Measurements from ENCODE around the gene COG5.
A peak's percentile ranks its signal among the peaks of the same experiment; 100 is the strongest.
"Not testable (repeated sequence)": the region's sequence is repeated elsewhere in the genome, so short reads cannot be mapped to it uniquely, and the experiment has no call there.

The COG5 gene

GRCh38 chr7:107169120-107170050 is 394.3 kb downstream of the COG5 start:
- H3K4me1 Mint-ChIP-seq, result peaks cover 11 to 36% of the 10 kb centered on the region in 2 donors
- H3K27ac Mint-ChIP-seq, result peak overlapping the region; percentile 98
- DNase-seq, result peak; percentile 94
- H3K9me3 Mint-ChIP-seq, result no peaks in the 10 kb centered on the region
- ATAC-seq (replicated peaks), result peak; percentile 50 to 58
- H3K36me3 Mint-ChIP-seq, result peaks cover 0 to 7% of the 10 kb centered on the region in 2 donors
- peak overlapping the region; percentile 87 to 91 for H3K4me3 Mint-ChIP-seq
- H3K27me3 Mint-ChIP-seq, result peaks cover 0 to 5% of the 10 kb centered on the region in 2 donors

DNA sequence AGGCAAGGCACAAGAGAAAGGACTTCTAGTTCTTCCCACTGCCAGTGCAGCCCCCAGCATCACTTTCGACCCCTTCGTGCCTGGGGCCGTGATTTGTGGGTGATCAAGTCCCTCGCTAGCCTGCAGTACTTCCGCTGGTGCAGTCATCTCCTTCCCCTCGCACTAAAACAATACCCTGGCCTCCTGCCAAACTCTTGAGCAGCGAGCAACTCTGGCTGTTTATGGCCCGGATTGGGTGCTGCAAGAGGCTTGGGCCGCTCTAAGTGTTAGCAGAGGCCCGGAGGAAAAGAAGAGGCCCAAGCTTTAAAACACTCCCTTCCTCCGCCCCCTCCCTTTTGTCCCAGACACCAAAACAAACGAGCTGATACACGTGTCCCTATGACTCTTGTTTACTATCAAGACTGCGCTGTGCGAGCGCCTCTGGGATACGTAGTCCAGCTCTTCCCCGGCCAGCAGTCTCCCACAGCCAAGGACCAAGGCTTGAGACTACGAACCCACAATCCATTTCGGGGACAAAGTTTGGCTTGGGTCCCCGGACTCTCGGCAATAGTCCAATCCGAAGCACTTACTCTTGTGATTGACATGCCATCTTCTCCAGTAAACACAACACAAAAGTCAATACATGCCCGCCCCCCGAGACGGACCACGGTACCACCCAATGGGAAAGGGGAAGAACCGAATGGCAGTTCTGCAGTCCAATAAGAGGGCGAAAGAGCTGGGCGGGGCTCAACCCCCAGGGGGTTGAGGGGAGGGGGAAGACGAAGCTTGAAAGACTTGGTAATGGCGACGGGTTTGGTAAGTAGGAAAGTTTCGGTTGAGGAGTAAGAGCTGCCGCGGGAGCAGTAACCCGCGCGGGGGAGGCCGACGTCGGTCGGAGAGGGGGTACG is 395.2 kb downstream of the COG5 start, which contains the start of gene HBP1:
Gene HBP1 (plus strand): TSS at position 771 of the 887 bp plus-strand sequence. CDS start 10,891 bp downstream, outside the sequence.
- ATAC-seq (replicated peaks) (peak; percentile 86), DNase-seq (peak; percentile 98)
- Mint-ChIP-seq H3K4me3 (peak within 1 kb of the TSS; percentile 87 to 91), H3K9me3 (no peaks in the 10 kb centered on the region), H3K4me1 (peaks cover 4 to 27% of the 10 kb centered on the region in 2 donors), H3K27me3 (peaks cover 0 to 5% of the 10 kb centered on the region in 2 donors), H3K27ac (peak within 1 kb of the TSS; percentile 98), H3K36me3 (peaks cover 0 to 7% of the 10 kb centered on the region in 2 donors)

GRCh38 chr7:107167483-107168232 is 396.1 kb downstream of the COG5 start:
- ATAC-seq (replicated peaks), result peak; percentile 0
- DNase-seq, result no peak
- no peaks in the 10 kb centered on the region for H3K9me3 Mint-ChIP-seq
- H3K4me3 Mint-ChIP-seq, result peak overlapping the region; percentile 87 to 91
- H3K27me3 Mint-ChIP-seq, result peaks cover 0 to 5% of the 10 kb centered on the region in 2 donors
- H3K27ac Mint-ChIP-seq, result peak overlapping the region; percentile 98
- peaks cover 0 to 7% of the 10 kb centered on the region in 2 donors for H3K36me3 Mint-ChIP-seq
- H3K4me1 Mint-ChIP-seq, result peaks cover 3 to 19% of the 10 kb centered on the region in 2 donors

GRCh38 chr7:107166736-107167426 is 396.8 kb downstream of the COG5 start:
- Mint-ChIP-seq H3K9me3 (no peaks in the 10 kb centered on the region), H3K27ac (peak overlapping the region; percentile 98), H3K36me3 (peaks cover 0 to 7% of the 10 kb centered on the region in 2 donors), H3K4me3 (peak overlapping the region; percentile 87 to 91), H3K27me3 (peaks cover 0 to 5% of the 10 kb centered on the region in 2 donors), H3K4me1 (peaks cover 2 to 18% of the 10 kb centered on the region in 2 donors)
- DNase-seq, result no peak
- ATAC-seq (replicated peaks), result no peak

- no peak overlapping the region for H3K4me3 Mint-ChIP-seq
- no peak for ATAC-seq (replicated peaks)
- no peak for DNase-seq
- peaks cover 0 to 7% of the 10 kb centered on the region in 2 donors for H3K36me3 Mint-ChIP-seq
- peaks cover 0 to 5% of the 10 kb centered on the region in 2 donors for H3K27me3 Mint-ChIP-seq
- peaks cover 0 to 7% of the 10 kb centered on the region in 2 donors for H3K4me1 Mint-ChIP-seq
- H3K9me3 Mint-ChIP-seq, result no peaks in the 10 kb centered on the region
- H3K27ac Mint-ChIP-seq, result no peak overlapping the region
Measured at GRCh38 chr7:107165341-107165740, 398.4 kb downstream of the COG5 start.

- Mint-ChIP-seq H3K27ac (no peak overlapping the region), H3K4me3 (no peak overlapping the region), H3K9me3 (no peaks in the 10 kb centered on the region), H3K4me1 (no peaks in the 10 kb centered on the region), H3K36me3 (peaks cover 0 to 4% of the 10 kb centered on the region in 2 donors), H3K27me3 (peaks cover 0 to 5% of the 10 kb centered on the region in 2 donors)
- ATAC-seq (replicated peaks) (no peak), DNase-seq (no peak)
Measured at GRCh38 chr7:107164092-107164491, 399.6 kb downstream of the COG5 start.

DNA sequence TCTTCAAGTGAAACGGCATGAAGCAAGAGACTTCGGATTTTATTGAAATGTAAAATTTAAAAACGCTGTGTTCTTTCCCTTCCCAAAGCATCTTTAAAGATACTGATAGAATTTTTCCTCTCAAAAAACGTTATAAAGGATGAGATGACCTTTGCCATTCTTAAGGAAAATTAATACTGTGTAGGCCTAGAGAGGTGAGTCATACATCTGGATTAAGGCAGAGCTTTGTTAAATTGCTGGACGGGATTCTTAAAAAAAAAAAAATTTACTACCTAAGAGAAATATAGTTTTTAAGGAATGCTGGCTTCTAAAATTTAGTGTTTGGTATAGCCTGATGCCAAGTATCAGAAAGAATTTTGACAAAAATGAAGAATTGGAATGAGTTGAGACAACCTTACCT is 401.2 kb downstream of the COG5 start:
- H3K27me3 Mint-ChIP-seq, result peaks cover 0 to 5% of the 10 kb centered on the region in 2 donors
- H3K9me3 Mint-ChIP-seq, result no peaks in the 10 kb centered on the region
- no peaks in the 10 kb centered on the region for H3K4me1 Mint-ChIP-seq
- ATAC-seq (replicated peaks), result no peak
- DNase-seq, result no peak
- H3K36me3 Mint-ChIP-seq, result no peaks in the 10 kb centered on the region
- no peak overlapping the region for H3K27ac Mint-ChIP-seq
- no peak overlapping the region for H3K4me3 Mint-ChIP-seq

DNA sequence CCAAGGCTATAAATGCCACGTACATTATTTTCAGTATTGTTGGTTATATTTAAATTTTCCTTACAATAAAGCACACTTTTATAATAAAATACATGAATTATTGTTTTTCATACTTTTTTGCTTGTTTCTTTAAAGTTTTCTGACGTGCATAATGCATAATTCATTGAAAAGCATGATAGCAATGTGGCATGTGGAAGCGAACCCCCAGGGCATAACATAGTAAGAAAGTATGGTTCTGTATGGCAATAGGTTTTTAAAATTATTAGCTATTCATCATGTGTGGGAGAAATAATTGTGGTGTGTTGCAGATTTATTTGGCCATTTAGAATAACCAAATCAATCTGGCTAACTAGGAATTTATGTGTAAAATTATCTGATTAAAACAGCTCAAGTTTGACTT is 402.3 kb downstream of the COG5 start:
- H3K4me1 Mint-ChIP-seq, result no peaks in the 10 kb centered on the region
- H3K4me3 Mint-ChIP-seq, result no peak overlapping the region

GRCh38 chr7:107160389-107160788 is 403.3 kb downstream of the COG5 start:
- Mint-ChIP-seq H3K27me3 (peaks cover 0 to 4% of the 10 kb centered on the region in 2 donors), H3K9me3 (no peaks in the 10 kb centered on the region), H3K4me3 (no peak overlapping the region), H3K27ac (no peak overlapping the region), H3K36me3 (no peaks in the 10 kb centered on the region), H3K4me1 (no peaks in the 10 kb centered on the region)
- ATAC-seq (replicated peaks), result no peak
- DNase-seq, result no peak

More for the DNA sequence above, 402.3 kb downstream of the COG5 start:
- H3K27ac Mint-ChIP-seq, result no peak overlapping the region
- no peak for ATAC-seq (replicated peaks)
- DNase-seq, result no peak
- no peaks in the 10 kb centered on the region for H3K9me3 Mint-ChIP-seq
- no peaks in the 10 kb centered on the region for H3K36me3 Mint-ChIP-seq
- H3K27me3 Mint-ChIP-seq, result peaks cover 0 to 5% of the 10 kb centered on the region in 2 donors

DNA sequence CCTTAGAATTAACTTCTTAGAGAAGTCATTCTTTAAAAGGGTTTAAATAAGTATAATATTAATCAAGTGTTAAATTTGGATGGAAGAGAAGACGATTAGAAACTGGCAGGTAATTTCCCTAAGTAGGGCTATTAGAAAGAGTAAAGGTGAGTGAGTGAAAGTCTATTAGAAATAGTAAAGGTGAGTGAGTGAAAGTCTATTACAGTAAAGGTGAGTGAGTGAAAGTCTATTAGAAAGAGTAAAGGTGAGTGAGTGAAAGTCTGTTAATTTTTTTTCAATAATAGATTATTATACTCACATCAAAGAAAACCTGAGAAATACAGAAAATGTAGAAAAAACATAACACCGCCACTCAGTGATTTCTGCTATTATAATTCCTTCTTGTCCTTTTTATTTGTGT is 405.7 kb downstream of the COG5 start:
- no peak for DNase-seq
- no peak overlapping the region for H3K27ac Mint-ChIP-seq
- H3K36me3 Mint-ChIP-seq, result no peaks in the 10 kb centered on the region
- no peak overlapping the region for H3K4me3 Mint-ChIP-seq
- no peaks in the 10 kb centered on the region for H3K27me3 Mint-ChIP-seq
- no peak for ATAC-seq (replicated peaks)
- H3K4me1 Mint-ChIP-seq, result no peaks in the 10 kb centered on the region
- no peaks in the 10 kb centered on the region for H3K9me3 Mint-ChIP-seq

DNA sequence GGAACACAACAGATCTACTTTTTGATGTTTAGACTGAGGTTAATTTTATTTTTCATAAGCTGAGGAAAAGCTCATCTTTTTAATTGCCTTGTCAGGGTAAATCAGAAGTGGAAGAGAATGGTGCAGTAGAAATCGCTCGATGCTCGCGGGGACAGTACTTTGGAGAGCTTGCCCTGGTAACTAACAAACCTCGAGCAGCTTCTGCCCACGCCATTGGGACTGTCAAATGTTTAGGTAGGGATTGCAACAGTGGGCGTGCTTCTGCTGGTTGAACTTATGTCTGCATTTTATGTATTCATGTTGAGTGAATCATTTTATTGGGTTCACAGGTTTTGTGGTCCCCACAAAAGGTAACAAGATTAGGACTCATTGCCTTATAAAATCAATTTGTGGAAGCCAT is 406.6 kb downstream of the COG5 start:
- Mint-ChIP-seq H3K27me3 (no peaks in the 10 kb centered on the region), H3K9me3 (no peaks in the 10 kb centered on the region), H3K4me1 (no peaks in the 10 kb centered on the region), H3K36me3 (no peaks in the 10 kb centered on the region), H3K4me3 (no peak overlapping the region), H3K27ac (no peak overlapping the region)
- ATAC-seq (replicated peaks) (no peak), DNase-seq (no peak)

- H3K36me3 Mint-ChIP-seq; ATAC-seq (replicated peaks); H3K27ac Mint-ChIP-seq; H3K4me3 Mint-ChIP-seq; H3K9me3 Mint-ChIP-seq; H3K4me1 Mint-ChIP-seq; DNase-seq; H3K27me3 Mint-ChIP-seq: not testable (repeated sequence)
Measured at GRCh38 chr7:107155726-107156125, 408.0 kb downstream of the COG5 start.

DNA sequence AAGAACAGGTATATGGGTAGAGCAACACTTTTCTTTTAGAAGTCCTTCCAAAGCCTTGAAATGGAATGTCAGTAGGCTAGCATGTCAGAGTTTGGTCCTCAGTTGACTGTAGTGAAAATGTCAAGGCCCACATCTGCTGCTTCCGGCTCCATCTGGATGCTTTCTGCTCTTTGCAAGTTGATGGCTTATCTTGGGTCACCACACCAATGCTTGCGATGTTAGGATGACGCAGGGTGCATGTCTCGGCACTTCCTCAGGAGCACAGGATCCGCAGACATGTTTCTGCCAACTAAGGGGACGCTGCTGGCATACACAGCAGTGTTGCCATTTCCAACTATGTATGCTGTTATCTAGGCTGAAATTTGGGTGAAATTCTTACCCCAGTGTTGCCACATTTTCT is 408.9 kb downstream of the COG5 start:
- no peak for DNase-seq
- no peaks in the 10 kb centered on the region for H3K9me3 Mint-ChIP-seq
- no peaks in the 10 kb centered on the region for H3K27me3 Mint-ChIP-seq
- no peaks in the 10 kb centered on the region for H3K36me3 Mint-ChIP-seq
- no peaks in the 10 kb centered on the region for H3K4me1 Mint-ChIP-seq
- ATAC-seq (replicated peaks), result no peak
- no peak overlapping the region for H3K4me3 Mint-ChIP-seq
- no peak overlapping the region for H3K27ac Mint-ChIP-seq

Measured in stimulated activated naive B cell treated with anti-CD40 and anti-IgM and Interleukin-4, amounts not matched to agents 10 μg/mL and 1 μg/mL and 100 μg/mL, for 72 hours (primary cell).